Measurements from ENCODE around the gene MON2. TPM values are rescaled to one million over a fixed set of nuclear protein-coding genes. Genes with fewer than 3 reads are reported as not detected.
A peak's percentile ranks its signal among the peaks of the same experiment; 100 is the strongest.

The MON2 gene
- total and polyA plus RNA-seq, 2 donors (not counting 3 experiments of a cell fraction or from before 2014, with no cell fraction given), result 8.9 to 41.8 TPM

DNA sequence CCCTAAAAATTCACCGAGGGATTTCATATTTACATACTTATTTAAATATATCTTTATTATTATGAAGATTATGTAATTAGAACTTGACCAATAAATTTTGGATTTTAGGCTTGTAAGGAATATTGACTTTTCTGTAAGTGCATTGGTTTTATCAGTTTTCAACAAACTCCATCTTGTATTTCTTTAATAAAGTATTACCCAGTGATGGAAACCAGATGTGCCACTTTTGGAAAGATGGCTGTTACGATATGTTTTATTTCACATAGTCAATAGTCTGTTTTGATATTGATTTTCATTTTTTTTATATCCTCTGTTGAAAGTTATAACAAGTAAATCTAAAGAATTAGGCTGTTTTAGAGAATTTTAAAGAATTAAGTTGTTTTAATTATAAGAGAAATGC, 1.8 kb downstream of the MON2 start:
- dilution Hi-C loops (cut with MboI; ENCODE audit: extremely low pct_ligation_motif_present, low sequenced_read_pairs), result no loop called here
- Histone ChIP-seq H3K9ac (replicated peaks; ENCODE audit: extremely low read depth, insufficient read depth, low read length) (no peak overlapping the region), H3K27me3 (ENCODE audit: control insufficient read depth in 2 of 2, insufficient read depth in 2 of 2, low read length in 2 of 2) (no peaks in the 10 kb centered on the region), H2AFZ (ENCODE audit: low read depth, low read length) (no peak overlapping the region), H3K36me3 (ENCODE audit: control insufficient read depth in 2 of 2, extremely low read depth in 1 of 2, insufficient read depth in 2 of 2, low read length in 2 of 2) (no peaks in the 10 kb centered on the region), H4K20me1 (replicated peaks; ENCODE audit: control insufficient read depth, extremely low read depth, insufficient read depth, low read length) (no peaks in the 10 kb centered on the region), H3K79me2 (ENCODE audit: control insufficient read depth, insufficient read depth, low read length) (peaks cover 54% of the 10 kb centered on the region), H3K4me1 (ENCODE audit: control insufficient read depth, extremely low read depth, insufficient read depth, low read length) (peaks cover 9% of the 10 kb centered on the region), H3K4me3 (replicated peaks in 1 of 3; ENCODE audit: insufficient read depth in 1 of 3, low read depth in 1 of 3, low read length in 3 of 3) (peak overlapping the region in 1 of 3 experiments; percentile 83), H3K4me2 (ENCODE audit: insufficient read depth, low read length) (peak overlapping the region; percentile 95), H3K27ac (ENCODE audit: insufficient read depth, low read depth, low read length) (no peak overlapping the region), H3K9me1 (replicated peaks; ENCODE audit: control insufficient read depth, extremely low read depth, insufficient read depth, low read length) (no peaks in the 10 kb centered on the region), H3K9me3 (replicated peaks; ENCODE audit: control insufficient read depth, insufficient read depth, low read length) (no peaks in the 10 kb centered on the region)
- BruUV-seq (replicated peaks), result no TSS peak
- CTCF ChIA-PET, result interaction anchor here (1.1 to 2.3 kb wide), 2 partner anchors 33 to 331 kb away, joined by 4 to 6 read pairs; no protein-coding TSS in a partner anchor
- DNase-seq (ENCODE audit: low read depth, low spot score) (no peak), FAIRE-seq (no peak)
- TF ChIP-seq POLR2A (IDR thresholded peaks at IDR 0.05; ENCODE audit: low read depth, low read length) (no peak), JUN (IDR thresholded peaks at IDR 0.05; ENCODE audit: borderline replicate concordance, insufficient read depth, insufficient read length, low read depth) (no peak), FOS (IDR thresholded peaks at IDR 0.05; ENCODE audit: borderline replicate concordance, insufficient read depth, low read length) (no peak), MYC (IDR thresholded peaks at IDR 0.05; ENCODE audit: low read depth, low read length) (no peak), EZH2 (IDR thresholded peaks at IDR 0.05; ENCODE audit: borderline replicate concordance, low read depth, low read length, severe bottlenecking) (no peak), MAX (IDR thresholded peaks at IDR 0.05; ENCODE audit: insufficient read depth, insufficient read length) (no peak), POLR2AphosphoS5 (IDR thresholded peaks at IDR 0.05; ENCODE audit: insufficient read depth, low read depth, low read length) (no peak), GATA2 (IDR thresholded peaks at IDR 0.05; ENCODE audit: insufficient read depth, insufficient read length, low read depth, low read length) (no peak)
- TF ChIP-seq, protein P1, sequence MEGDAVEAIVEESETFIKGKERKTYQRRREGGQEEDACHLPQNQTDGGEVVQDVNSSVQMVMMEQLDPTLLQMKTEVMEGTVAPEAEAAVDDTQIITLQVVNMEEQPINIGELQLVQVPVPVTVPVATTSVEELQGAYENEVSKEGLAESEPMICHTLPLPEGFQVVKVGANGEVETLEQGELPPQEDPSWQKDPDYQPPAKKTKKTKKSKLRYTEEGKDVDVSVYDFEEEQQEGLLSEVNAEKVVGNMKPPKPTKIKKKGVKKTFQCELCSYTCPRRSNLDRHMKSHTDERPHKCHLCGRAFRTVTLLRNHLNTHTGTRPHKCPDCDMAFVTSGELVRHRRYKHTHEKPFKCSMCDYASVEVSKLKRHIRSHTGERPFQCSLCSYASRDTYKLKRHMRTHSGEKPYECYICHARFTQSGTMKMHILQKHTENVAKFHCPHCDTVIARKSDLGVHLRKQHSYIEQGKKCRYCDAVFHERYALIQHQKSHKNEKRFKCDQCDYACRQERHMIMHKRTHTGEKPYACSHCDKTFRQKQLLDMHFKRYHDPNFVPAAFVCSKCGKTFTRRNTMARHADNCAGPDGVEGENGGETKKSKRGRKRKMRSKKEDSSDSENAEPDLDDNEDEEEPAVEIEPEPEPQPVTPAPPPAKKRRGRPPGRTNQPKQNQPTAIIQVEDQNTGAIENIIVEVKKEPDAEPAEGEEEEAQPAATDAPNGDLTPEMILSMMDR (IDR thresholded peaks at IDR 0.05; ENCODE audit: extremely low read depth in 1 of 2, insufficient read depth in 1 of 2, low read depth in 1 of 2, low read length in 2 of 2), result no peak
- POLR2A ChIA-PET, result no interaction called here
- intact Hi-C loops (cut with micrococcal nuclease), result loop anchor here (5.0 to 10.0 kb wide), 2 partner anchors 134 to 326 kb away; no protein-coding TSS in a partner anchor

All from endothelial cell of umbilical vein (primary cell).